ENCODE data around the gene SEMA4G. TPM values are rescaled to one million over a fixed set of nuclear protein-coding genes. Genes with fewer than 3 reads are reported as not detected.

SEMA4G gene
- total and polyA plus RNA-seq, 2 of the 4 experiments (the other 2 are of a cell fraction): 0.90 to 8.7 TPM

- H4K91ac ChIP-seq (ENCODE audit: insufficient read depth, low read depth, low read length): no peak overlapping the region
- H3K9me3 ChIP-seq (ENCODE audit: control insufficient read depth, insufficient read depth, low read length): no peaks in the 10 kb centered on the region
- peak overlapping the region; percentile 80 for H3K4me2 ChIP-seq (ENCODE audit: low read depth, low read length)
- no peak overlapping the region for H3K14ac ChIP-seq (replicated peaks; ENCODE audit: low read depth, low read length)
- POLR2A ChIA-PET (ENCODE audit: unreplicated experiment): no interaction called here
- peak overlapping the region in 1 of 2 experiments; percentile 27; a peak in 1 of 4 replicates for H4K8ac ChIP-seq (ENCODE audit: low read depth in 2 of 2, low read length in 2 of 2)
- H2BK120ac ChIP-seq (ENCODE audit: low read depth, low read length): no peak overlapping the region
- H4K5ac ChIP-seq (ENCODE audit: low read depth, low read length): 0 out of 2 replicates have a peak overlapping the region, but pooled peaks have one; percentile 5
- CTCF ChIA-PET: no interaction called here
- H3K27me3 ChIP-seq (ENCODE audit: control insufficient read depth, insufficient read depth, low read length): no peaks in the 10 kb centered on the region
- H3K79me1 ChIP-seq (ENCODE audit: low read depth in 1 of 2, low read length in 2 of 2): no peaks in the 10 kb centered on the region
- peak overlapping the region; percentile 41; the same call in 1 of the 2 replicates for H3K23ac ChIP-seq (ENCODE audit: low read depth, low read length)
- DNase-seq: no peak
- H3K56ac ChIP-seq (ENCODE audit: extremely low read depth, insufficient read depth, low read length): no peak overlapping the region
- H2AK9ac ChIP-seq (replicated peaks; ENCODE audit: low read depth, low read length, poor library complexity): peak overlapping the region; percentile 86
- H3K4me3 ChIP-seq (ENCODE audit: insufficient read depth, low read depth, low read length): peak overlapping the region; percentile 76
- H2BK5ac ChIP-seq (ENCODE audit: low read depth, low read length, poor library complexity, severe bottlenecking): no peak overlapping the region
- intact Hi-C loops (cut with micrococcal nuclease) (no loop called here), dilution Hi-C loops (cut with HindIII; ENCODE audit: low sequenced_read_pairs, unreplicated experiment) (no loop called here), in situ Hi-C loops (cut with MboI; ENCODE audit: low sequenced_read_pairs) (no loop called here)
- no peaks in the 10 kb centered on the region for H4K20me1 ChIP-seq (ENCODE audit: insufficient read depth, low read length)
- H3K9ac ChIP-seq (ENCODE audit: low read depth, low read length): peak overlapping the region; percentile 25; the same call in 1 of the 2 replicates
- peaks cover 6% of the 10 kb centered on the region for H3K4me1 ChIP-seq (ENCODE audit: control insufficient read depth, insufficient read depth, low read length)
- H3K9me1 ChIP-seq (ENCODE audit: insufficient read depth, low read length): peaks cover 12% of the 10 kb centered on the region; the same call in 1 of the 2 replicates
- WGBS, 2 experiments (ENCODE audit: extremely low coverage in 2 of 2, insufficient read length in 1 of 2): no CpG with 5 or more reads among the region's 13 CpGs
- H2BK15ac ChIP-seq (ENCODE audit: low read depth, low read length): no peak overlapping the region
- BruUV-seq (replicated peaks): no TSS peak
- peak overlapping the region; percentile 95 for H2AFZ ChIP-seq (replicated peaks; ENCODE audit: low read length, poor library complexity)
- ATAC-seq (ENCODE audit: low read depth): no peak
- H3K36me3 ChIP-seq (ENCODE audit: control insufficient read depth, insufficient read depth, low read length): peaks cover 7% of the 10 kb centered on the region
- peak overlapping the region; percentile 63; the same call in 1 of the 2 replicates for H3K4ac ChIP-seq (ENCODE audit: low read depth, low read length)
- no peak overlapping the region for H3K18ac ChIP-seq (ENCODE audit: low read depth, low read length)
- H3K27ac ChIP-seq (ENCODE audit: insufficient read depth, low read length): no peak overlapping the region
- no peak overlapping the region for H2BK20ac ChIP-seq (ENCODE audit: low read depth, low read length)
- no peak overlapping the region for H2AK5ac ChIP-seq (ENCODE audit: low read depth, low read length)
- TF ChIP-seq CTCF (conservative IDR thresholded peaks at IDR 0.05; ENCODE audit: low read depth, low read length) (no peak), MAZ (IDR thresholded peaks at IDR 0.05; ENCODE audit: borderline replicate concordance, low read depth, low read length) (no peak), RCOR1 (IDR thresholded peaks at IDR 0.05; ENCODE audit: insufficient replicate concordance, low read length) (no peak), BHLHE40 (IDR thresholded peaks at IDR 0.05; ENCODE audit: low read depth, low read length) (no peak), MAFK (IDR thresholded peaks at IDR 0.05; ENCODE audit: low read depth, low read length) (no peak), FOS (IDR thresholded peaks at IDR 0.05; ENCODE audit: low read depth, low read length) (no peak), USF2 (IDR thresholded peaks at IDR 0.05; ENCODE audit: low read depth, low read length) (no peak), RFX5 (IDR thresholded peaks at IDR 0.05; ENCODE audit: low read depth, low read length) (no peak), ELK1 (IDR thresholded peaks at IDR 0.05; ENCODE audit: borderline replicate concordance, low read depth, low read length) (no peak), CEBPB (IDR thresholded peaks at IDR 0.05; ENCODE audit: low read depth, low read length) (no peak), CHD1 (IDR thresholded peaks at IDR 0.05; ENCODE audit: low read depth, low read length) (no peak), MXI1 (IDR thresholded peaks at IDR 0.05; ENCODE audit: borderline replicate concordance, low read depth, low read length) (no peak), NFE2L2 (IDR thresholded peaks at IDR 0.05; ENCODE audit: low read depth, low read length) (no peak), POLR2A (IDR thresholded peaks at IDR 0.05; ENCODE audit: low read depth, low read length) (no peak)
Observed at GRCh38 chr10:100970076-100970913, 991 bp downstream of the SEMA4G start.
